GM10266 (cell line): ENCODE data around the gene TXNDC17.
"Not testable (repeated sequence)": the region's sequence is repeated elsewhere in the genome, so short reads cannot be mapped to it uniquely, and the experiment has no call there.

Source experiments
- DNase-seq: peaks from one replicate; pipeline ENCODE4 v3.0.0; 2012; ENCODE audit errors: extremely low spot score
- TF ChIP-seq, protein P1 (sequence below): IDR thresholded peaks from 2 replicates; pipeline ENCODE4 v1.5.1; 2012; ENCODE audit warnings: mild to moderate bottlenecking, low read depth; ENCODE audit not compliant: control insufficient read depth, insufficient read depth; ENCODE audit errors: missing control alignments

The TXNDC17 gene

DNA sequence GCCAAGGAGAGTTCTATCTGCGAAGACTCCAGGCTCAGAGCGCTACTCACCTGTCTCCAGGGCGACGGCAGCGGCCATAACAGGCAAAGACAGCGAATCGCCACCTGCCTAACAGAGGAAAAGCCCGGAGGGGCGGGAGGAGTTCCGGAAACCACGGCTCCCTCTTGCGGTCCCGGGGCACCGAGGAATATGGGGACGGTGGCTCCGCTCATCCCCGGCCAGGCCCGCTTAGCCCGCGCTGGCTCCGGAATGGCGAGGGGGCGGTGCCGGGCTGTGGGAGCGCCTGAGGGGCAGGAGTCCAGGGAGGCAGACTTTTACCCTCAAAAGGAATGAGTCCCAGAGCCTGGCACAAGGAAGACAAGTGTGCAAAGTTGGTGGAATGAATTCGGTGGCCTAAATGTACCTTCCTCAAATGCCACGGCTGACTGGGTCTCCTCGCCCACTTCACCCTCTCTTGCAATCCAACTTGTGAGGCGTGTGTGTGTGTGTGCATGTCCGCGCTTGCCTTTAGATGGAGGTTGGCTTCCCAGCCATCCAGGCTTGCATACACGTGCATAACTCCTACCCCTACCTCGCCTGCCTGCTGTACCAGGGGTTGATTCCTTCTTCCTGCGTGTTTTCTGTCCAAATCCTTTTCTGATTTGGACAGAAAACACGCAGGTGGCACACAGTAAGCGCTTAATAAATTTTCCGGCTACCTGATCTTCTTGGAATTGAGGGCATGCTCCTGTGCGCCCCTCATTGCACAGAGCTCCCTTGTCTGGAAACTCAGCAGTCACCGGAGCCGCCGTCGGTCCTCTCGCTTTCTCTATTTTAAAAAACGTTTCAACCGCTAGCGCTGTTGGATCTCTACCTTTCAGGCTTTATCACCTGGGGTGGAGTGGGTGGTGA lies 14.2 kb downstream of the TXNDC17 start:
- TF ChIP-seq, protein P1, sequence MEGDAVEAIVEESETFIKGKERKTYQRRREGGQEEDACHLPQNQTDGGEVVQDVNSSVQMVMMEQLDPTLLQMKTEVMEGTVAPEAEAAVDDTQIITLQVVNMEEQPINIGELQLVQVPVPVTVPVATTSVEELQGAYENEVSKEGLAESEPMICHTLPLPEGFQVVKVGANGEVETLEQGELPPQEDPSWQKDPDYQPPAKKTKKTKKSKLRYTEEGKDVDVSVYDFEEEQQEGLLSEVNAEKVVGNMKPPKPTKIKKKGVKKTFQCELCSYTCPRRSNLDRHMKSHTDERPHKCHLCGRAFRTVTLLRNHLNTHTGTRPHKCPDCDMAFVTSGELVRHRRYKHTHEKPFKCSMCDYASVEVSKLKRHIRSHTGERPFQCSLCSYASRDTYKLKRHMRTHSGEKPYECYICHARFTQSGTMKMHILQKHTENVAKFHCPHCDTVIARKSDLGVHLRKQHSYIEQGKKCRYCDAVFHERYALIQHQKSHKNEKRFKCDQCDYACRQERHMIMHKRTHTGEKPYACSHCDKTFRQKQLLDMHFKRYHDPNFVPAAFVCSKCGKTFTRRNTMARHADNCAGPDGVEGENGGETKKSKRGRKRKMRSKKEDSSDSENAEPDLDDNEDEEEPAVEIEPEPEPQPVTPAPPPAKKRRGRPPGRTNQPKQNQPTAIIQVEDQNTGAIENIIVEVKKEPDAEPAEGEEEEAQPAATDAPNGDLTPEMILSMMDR, result no peak
- DNase-seq, result no peak

DNA sequence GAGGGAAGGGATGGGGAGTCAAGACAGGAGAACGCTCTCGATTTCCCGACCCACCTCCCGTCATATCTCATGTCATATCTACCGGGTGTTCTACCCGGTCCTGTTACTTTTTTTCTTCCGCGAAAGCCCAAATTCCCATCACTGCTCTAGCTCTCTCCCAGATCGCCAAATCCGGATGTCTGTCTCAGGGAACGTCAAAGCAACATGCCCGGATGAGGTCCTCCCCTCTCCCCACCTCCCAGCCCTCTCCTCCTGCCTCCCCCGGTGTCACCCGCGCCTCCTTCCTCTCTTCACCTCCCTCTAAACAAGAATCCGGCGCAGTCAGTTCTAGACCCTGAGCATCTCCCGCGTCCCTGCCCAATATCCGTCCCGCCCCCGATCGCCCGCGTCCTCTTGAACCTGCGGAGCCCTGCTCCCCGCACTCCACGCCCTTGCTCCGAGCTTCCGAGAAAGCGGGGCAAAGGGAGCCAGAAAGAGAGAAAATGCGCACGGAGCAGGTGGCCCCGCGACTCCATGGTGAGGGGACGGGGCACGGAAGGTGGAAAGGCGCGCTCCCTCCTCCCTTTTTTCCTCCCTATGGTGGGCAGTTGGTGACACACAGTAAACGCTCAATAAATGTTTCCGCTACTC lies 15.0 kb downstream of the TXNDC17 start:
- not testable (repeated sequence) for DNase-seq

DNA sequence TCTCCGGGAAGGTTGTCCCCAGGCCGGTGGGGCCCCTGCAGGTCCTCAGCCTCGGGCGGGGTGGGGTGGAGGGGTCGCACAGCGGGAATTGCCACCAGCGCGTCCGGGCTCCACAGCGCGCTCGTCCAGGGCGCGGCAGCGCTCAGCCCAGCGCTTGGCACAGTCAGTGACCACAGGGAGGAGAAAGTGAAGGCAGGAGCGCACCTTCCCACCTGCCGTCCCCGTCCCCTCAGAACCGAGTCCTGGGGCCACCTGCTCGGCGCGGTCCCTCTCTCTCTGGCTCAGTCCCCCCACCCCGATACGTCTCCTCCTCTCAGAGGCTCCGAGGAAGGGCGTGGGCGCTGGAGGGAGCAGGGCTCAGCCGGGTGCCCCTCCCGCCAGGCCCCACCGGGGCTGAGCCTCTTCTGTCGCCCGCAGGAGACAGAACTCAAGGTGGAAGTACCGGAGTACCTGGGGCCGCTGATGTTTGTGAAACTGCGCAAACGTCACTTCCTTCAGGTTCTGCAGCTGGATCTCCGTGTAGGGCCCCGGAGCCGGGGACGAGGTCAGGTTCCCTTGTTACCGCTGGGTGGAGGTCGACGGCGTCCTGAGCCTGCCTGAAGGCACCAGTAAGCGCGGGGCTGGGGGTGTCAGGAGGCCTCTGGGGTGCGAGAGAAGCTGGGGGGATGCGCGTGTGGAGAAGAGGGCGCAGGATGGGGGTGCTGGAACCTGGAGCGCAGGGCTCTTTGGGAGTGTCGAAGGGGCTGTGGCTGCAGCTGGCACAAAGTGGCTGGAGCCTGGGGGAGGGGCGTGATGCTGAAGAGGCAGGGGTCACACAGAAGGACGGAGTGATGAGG lies 16.2 kb downstream of the TXNDC17 start:
- peak; percentile 45 for DNase-seq

DNA sequence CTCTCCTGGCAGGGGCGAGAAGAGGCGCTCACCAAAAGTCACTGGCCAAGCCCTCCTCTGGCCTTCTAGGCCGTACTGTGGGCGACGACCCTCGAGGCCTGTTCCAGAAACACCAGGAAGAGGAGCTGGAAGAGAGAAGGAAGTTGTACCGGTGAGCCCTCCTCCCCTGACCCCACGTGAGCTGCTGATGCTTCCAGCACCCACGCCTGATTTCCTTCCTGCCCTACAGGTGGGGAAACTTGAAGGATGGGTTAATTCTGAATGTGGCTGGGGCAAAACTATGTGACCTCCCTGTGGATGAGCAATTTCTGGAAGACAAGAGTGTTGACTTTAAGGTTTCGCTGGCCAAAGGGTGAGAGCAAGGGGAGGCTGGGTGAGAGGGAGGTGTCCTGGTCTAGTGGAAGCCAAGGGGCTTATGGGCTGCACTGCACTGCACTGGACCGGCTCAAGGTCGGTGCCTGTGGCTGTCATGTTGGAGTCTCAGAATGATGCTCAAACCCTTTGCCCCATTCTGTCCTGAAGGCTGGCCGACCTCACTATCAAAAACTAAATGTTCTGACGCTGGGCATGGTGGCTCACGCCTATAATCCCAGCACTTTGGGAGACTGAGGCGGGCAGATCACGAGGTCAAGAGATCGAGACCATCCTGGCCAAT lies 16.9 kb downstream of the TXNDC17 start:
- DNase-seq, result no peak
- TF ChIP-seq, protein P1, result no peak

DNA sequence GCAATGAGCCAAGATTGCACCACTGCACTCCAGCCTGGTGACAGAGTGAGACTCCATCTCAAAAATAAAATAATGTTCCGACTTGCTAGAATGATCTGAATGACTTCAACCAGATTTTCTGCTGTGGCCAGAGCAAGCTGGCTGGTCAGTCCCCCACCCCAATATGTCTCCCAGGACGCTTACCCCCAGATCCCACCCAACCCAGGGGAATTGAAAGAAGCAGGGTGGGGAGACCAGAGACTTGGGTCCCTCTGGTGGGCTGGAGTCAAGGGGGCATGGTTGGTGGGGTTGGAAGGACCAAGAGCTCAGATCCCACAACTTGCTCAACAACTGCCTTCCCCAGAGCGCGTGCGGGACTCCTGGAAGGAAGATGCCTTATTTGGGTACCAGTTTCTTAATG lies 17.6 kb downstream of the TXNDC17 start:
- not testable (repeated sequence) for DNase-seq

DNA sequence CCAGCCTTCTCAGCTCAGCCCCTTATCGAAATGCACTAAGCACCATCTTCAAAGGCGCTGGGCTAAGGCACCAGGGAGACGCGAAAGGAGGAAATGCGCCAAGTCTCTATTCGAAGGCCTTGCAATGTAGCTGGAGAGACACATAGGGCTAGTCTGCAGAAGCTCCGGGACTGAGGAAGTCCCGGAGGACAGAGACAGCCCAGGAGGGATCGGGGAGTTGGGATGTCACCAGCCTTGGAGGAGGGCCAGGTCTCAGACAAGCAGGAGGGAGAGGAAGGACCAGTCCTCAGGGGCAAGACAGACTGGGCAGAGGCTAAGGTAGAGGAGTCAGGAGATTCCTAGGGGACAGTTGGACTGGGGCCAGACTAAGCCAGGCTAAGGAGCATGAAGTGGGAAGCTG lies 19.2 kb downstream of the TXNDC17 start:
- TF ChIP-seq, protein P1, result no peak
- no peak for DNase-seq

DNA sequence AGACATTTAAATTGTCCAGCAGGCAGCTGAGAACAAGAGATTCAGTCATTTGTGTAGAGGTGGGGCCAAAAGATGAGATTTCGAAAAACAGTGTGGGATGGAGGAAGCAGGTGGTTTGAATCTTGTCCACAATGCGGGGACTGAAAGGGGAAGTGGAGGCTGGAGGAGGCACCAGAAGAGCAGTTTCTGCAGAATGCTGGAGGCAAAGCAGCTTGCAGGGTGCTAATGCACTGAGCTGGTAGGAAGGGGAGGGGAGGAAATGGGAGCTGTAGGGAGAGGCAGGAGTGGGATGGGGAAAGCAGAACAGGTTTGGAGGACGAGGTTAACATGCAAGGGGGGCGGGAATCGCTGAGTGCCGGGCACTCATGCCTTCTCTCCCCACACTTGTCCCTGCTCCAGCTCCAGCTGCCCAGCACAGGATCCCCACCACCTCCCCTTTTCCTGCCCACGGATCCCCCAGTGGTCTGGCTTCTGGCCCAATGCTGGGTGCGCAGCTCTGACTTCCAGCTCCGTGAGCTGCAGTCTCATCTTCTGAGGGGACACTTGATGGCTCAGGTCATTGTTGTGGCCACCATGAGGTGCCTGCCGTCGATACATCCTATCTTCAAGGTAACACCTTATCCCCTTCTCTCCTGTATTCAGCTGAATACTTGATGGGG lies 20.1 kb downstream of the TXNDC17 start:
- peak; percentile 65 for DNase-seq
- TF ChIP-seq, protein P1, result no peak

DNA sequence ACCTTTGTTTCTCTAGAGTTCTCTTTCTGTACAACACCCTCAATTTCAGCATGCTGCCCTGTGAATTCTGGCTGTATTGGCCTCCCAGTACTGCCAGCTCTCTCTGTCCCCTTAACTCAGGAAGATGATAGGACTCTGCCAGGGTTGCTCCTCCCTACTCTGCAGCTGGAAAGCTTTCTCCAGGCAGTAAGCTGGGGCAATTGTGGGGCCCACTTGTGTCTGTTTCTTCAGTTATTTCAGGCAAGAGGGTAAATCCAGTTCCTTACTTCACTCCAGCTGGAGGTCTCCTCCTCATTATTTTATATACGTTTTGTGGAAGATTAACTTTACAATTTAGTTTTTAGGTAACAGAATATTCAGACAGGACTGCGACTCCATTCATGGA lies 20.6 kb downstream of the TXNDC17 start:
- TF ChIP-seq, protein P1, result no peak
- DNase-seq, result no peak

DNA sequence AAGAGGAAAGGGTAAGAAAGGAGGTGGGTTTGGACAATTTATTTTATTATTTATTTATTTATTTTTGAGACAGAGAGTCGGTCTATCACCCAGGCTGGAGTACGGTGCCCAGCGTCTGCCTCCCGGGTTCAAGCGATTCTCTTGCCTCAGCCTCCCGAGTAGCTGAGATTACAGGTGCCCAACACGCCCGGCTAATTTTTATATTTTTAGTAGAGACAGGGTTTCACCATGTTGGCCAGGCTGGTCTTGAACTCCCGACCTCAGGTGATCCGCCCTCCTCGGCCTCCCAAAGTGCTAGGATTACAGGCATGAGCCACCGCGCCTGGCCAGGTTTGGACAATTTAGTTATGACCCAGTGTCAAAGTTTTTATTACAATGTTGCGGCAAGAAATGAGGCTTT lies 22.3 kb downstream of the TXNDC17 start:
- DNase-seq, result not testable (repeated sequence)
